Measurements from ENCODE around the gene ABCC8.

ABCC8 gene

DNA sequence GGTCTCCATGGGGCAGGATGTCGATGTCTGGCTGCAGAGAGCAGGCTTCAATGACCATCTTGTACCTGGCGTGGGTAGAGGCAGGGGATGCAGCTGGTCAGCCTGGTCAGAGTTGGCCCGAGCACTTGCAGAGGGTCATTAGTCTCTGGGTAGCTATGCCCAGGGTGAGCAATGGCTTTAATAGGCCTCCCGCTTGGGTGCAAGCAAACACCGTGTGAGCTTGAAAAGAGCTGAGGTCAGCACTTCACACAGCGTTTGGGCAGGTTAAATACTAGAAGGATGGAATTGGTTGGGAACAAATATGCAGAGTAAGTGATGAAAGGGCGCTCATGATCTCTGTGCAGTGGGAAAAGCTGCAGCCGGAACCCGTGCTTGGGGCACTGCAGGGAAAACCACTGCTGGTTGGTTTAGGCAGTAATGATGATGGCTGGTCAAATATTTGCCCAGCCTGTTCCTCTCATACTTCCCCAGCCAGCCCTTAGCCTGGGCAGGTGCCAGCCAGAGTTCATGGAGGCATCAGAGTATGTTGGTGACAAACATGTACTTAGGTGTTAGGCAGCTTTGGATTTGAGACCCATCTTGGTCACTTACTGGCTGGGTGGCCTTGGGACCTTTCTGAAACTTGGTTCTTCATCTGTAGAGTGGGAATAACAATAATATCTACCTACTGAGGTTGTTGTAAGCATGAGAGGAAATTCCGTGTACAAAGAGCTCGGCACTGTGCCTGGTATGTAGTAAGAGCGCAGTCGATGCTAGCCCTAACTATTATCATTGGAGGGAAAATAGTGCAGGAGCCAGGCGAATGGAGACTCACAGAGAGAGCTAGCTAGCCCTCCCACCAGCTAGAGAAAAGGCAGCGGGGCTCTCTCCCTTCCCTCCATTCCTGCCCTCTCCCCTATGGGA lies 63.0 kb downstream of the ABCC8 start:
- Histone ChIP-seq H3K4me3 (no peak overlapping the region), H3K9ac (ENCODE audit: insufficient read length) (no peak overlapping the region), H3K36me3 (ENCODE audit: insufficient read depth, low read length) (no peaks in the 10 kb centered on the region), H3K27ac (no peak overlapping the region), H3K9me3 (ENCODE audit: low read depth, low read length) (no peaks in the 10 kb centered on the region)
- DNase-seq (ENCODE audit: low read depth, low spot score) = no peak
- no peak for TF ChIP-seq POLR2AphosphoS5 (IDR thresholded peaks at IDR 0.05; ENCODE audit: borderline replicate concordance, low read depth, low read length)
- TF ChIP-seq FOXP2 (optimal IDR thresholded peaks at IDR 0.05; ENCODE audit: control extremely low read depth, extremely low read length, insufficient read depth) = no peak
- no peak for TF ChIP-seq EZH2 (IDR thresholded peaks at IDR 0.05)

DNA sequence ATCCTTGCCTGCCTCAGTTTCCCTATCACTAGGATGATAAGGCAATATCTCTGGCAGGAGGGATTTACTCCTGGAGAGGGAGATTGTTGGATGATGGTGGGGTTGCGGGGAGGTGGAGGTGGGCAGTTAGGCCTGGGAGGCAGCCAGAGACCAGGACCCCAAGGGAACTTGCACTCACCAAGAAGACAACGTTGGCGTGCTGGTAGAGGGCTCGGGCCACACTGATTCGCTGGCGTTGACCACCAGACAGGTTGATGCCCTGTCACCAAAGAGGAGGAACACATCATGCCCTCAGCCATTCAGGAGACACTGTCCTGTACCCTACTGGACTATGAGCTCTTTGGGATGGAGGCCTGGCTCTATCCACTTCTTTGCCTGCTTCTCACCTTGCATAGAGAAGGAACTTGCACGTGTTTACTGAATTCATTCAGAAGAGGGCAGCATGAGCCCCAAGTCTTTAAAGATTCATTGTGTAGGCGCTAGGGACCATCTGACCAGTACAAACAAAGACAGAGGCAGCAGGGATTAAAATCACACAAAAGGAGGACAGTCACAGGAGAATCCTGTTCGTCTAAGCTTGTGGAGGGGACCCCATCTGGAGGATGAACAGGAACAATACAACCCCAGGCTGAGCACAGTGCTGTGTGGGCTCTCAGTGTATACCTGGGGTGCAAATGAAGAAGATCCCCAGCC lies 64.0 kb downstream of the ABCC8 start:
- H3K9ac ChIP-seq (ENCODE audit: insufficient read length) = no peak overlapping the region
- no peak overlapping the region for H3K4me3 ChIP-seq
- H3K36me3 ChIP-seq (ENCODE audit: insufficient read depth, low read length) = no peaks in the 10 kb centered on the region
- no peak for DNase-seq (ENCODE audit: low read depth, low spot score)
- TF ChIP-seq POLR2AphosphoS5 (IDR thresholded peaks at IDR 0.05; ENCODE audit: borderline replicate concordance, low read depth, low read length) (no peak), EZH2 (IDR thresholded peaks at IDR 0.05) (no peak)
- H3K9me3 ChIP-seq (ENCODE audit: low read depth, low read length) = no peaks in the 10 kb centered on the region
- H3K27ac ChIP-seq = no peak overlapping the region

DNA sequence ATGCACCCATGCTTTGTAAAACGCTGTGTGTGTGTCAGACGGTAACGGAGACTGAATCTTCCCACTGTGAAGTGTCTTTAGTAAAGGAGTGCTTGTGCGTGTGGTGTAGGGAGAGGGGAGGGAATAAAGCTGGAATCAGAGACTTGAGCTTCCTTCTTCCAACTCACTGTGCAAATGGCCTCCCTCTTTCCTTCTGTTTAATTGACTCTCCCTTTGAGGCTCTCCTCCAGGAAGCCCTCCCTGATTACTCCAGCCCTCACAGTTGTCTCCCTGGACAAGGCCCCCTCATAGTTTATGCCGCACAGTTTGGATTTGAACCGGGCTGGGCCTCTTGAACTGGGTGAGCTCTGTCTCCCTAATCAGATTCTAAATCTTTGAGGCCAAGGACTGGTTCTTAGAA lies 65.2 kb downstream of the ABCC8 start:
- no peak overlapping the region for H3K27ac ChIP-seq
- no peak for TF ChIP-seq EZH2 (IDR thresholded peaks at IDR 0.05)
- TF ChIP-seq FOXP2 (optimal IDR thresholded peaks at IDR 0.05; ENCODE audit: control extremely low read depth, extremely low read length, insufficient read depth) = no peak
- no peak for TF ChIP-seq POLR2AphosphoS5 (IDR thresholded peaks at IDR 0.05; ENCODE audit: borderline replicate concordance, low read depth, low read length)

DNA sequence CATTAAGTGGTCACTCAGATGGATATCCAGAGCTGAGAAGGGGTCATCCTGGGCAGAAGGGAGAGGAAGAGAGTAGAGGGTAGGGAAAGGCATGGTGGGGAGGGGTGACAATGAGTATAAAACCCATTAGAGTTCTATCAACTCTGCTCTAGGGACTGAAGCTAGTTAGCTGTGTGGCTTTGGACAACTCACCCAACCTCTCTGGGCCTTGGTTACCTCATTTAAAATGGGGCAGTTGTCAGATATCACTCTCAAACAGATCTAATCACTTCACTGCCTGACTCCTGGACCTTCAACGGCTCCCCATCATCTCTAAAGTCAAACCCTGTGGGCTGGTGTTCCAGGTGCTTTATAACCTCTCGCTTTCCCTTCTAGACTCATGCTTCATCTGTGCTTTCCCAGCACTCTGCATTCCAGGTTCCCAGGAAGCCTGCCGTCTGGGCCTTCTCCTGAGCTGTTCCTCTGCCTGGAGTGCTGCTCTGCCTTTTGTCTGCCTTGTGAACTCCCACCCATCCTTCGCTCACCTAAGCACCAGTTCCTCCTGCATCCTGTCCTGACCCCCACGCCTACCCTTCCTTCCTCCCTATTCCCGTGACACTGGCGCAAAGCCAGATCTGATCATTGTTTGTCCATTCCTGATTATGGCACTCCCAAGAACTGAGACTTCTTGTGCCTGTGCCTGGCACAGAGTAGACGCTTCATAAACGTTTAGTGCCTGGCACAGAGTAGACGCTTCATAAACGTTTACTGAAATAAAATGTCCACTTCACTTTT lies 65.9 kb downstream of the ABCC8 start:
- Histone ChIP-seq H3K9me3 (ENCODE audit: low read depth, low read length) (no peaks in the 10 kb centered on the region), H3K4me3 (no peak overlapping the region), H3K27ac (no peak overlapping the region), H3K9ac (ENCODE audit: insufficient read length) (no peak overlapping the region), H3K36me3 (ENCODE audit: insufficient read depth, low read length) (no peaks in the 10 kb centered on the region)
- DNase-seq (ENCODE audit: low read depth, low spot score) = no peak
- TF ChIP-seq FOXP2 (optimal IDR thresholded peaks at IDR 0.05; ENCODE audit: control extremely low read depth, extremely low read length, insufficient read depth) (no peak), EZH2 (IDR thresholded peaks at IDR 0.05) (no peak), POLR2AphosphoS5 (IDR thresholded peaks at IDR 0.05; ENCODE audit: borderline replicate concordance, low read depth, low read length) (no peak)

More for the DNA sequence above, 65.2 kb downstream of the ABCC8 start:
- H3K4me3 ChIP-seq = no peak overlapping the region
- H3K9me3 ChIP-seq (ENCODE audit: low read depth, low read length) = no peaks in the 10 kb centered on the region
- no peaks in the 10 kb centered on the region for H3K36me3 ChIP-seq (ENCODE audit: insufficient read depth, low read length)
- no peak for DNase-seq (ENCODE audit: low read depth, low spot score)
- no peak overlapping the region for H3K9ac ChIP-seq (ENCODE audit: insufficient read length)

- Histone ChIP-seq H3K9me3 (ENCODE audit: low read depth, low read length) (no peaks in the 10 kb centered on the region), H3K27ac (no peak overlapping the region), H3K9ac (ENCODE audit: insufficient read length) (no peak overlapping the region), H3K36me3 (ENCODE audit: insufficient read depth, low read length) (no peaks in the 10 kb centered on the region), H3K4me3 (no peak overlapping the region)
- TF ChIP-seq EZH2 (IDR thresholded peaks at IDR 0.05) (no peak), FOXP2 (optimal IDR thresholded peaks at IDR 0.05; ENCODE audit: control extremely low read depth, extremely low read length, insufficient read depth) (no peak), POLR2AphosphoS5 (IDR thresholded peaks at IDR 0.05; ENCODE audit: borderline replicate concordance, low read depth, low read length) (no peak)
- no peak for DNase-seq (ENCODE audit: low read depth, low spot score)
Observed at GRCh38 chr11:17408641-17409040, 68.0 kb downstream of the ABCC8 start.

DNA sequence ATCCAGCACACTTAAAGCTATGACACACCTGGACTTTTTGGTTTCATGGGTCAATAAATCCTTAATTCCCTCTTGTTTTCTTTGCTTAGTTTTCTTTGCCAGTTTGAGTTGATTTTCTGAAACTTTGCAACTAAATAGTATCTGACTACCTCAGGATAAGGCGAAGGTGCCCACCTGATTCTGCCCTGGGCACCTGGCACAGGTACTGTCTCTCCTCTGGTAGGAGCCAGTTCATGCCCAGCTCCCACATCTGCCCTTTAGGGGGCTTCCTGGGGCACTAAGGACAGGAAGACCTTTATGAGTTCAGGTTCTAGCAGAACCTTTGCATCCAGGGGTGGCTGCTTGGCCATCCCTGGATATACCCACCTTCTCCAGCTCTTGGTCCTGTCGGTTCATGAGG lies 68.6 kb downstream of the ABCC8 start:
- H3K9ac ChIP-seq (ENCODE audit: insufficient read length) = no peak overlapping the region
- H3K36me3 ChIP-seq (ENCODE audit: insufficient read depth, low read length) = no peaks in the 10 kb centered on the region
- no peak for TF ChIP-seq POLR2AphosphoS5 (IDR thresholded peaks at IDR 0.05; ENCODE audit: borderline replicate concordance, low read depth, low read length)
- no peak for TF ChIP-seq EZH2 (IDR thresholded peaks at IDR 0.05)
- TF ChIP-seq FOXP2 (optimal IDR thresholded peaks at IDR 0.05; ENCODE audit: control extremely low read depth, extremely low read length, insufficient read depth) = no peak

GRCh38 chr11:17407575-17407974 lies 69.1 kb downstream of the ABCC8 start:
- Histone ChIP-seq H3K9me3 (ENCODE audit: low read depth, low read length) (no peaks in the 10 kb centered on the region), H3K27ac (no peak overlapping the region)
- no peak for DNase-seq (ENCODE audit: low read depth, low spot score)

More for the DNA sequence above, 68.6 kb downstream of the ABCC8 start:
- Histone ChIP-seq H3K27ac (no peak overlapping the region), H3K9me3 (ENCODE audit: low read depth, low read length) (no peaks in the 10 kb centered on the region), H3K4me3 (no peak overlapping the region)
- DNase-seq (ENCODE audit: low read depth, low spot score) = no peak

GRCh38 chr11:17406818-17407149 lies 69.9 kb downstream of the ABCC8 start:
- no peaks in the 10 kb centered on the region for H3K9me3 ChIP-seq (ENCODE audit: low read depth, low read length)
- TF ChIP-seq FOXP2 (optimal IDR thresholded peaks at IDR 0.05; ENCODE audit: control extremely low read depth, extremely low read length, insufficient read depth) (no peak), EZH2 (IDR thresholded peaks at IDR 0.05) (no peak), POLR2AphosphoS5 (IDR thresholded peaks at IDR 0.05; ENCODE audit: borderline replicate concordance, low read depth, low read length) (no peak)
- no peak for DNase-seq (ENCODE audit: low read depth, low spot score)
- no peak overlapping the region for H3K9ac ChIP-seq (ENCODE audit: insufficient read length)
- no peak overlapping the region for H3K4me3 ChIP-seq
- H3K36me3 ChIP-seq (ENCODE audit: insufficient read depth, low read length) = no peaks in the 10 kb centered on the region
- no peak overlapping the region for H3K27ac ChIP-seq

More at GRCh38 chr11:17407575-17407974, 69.1 kb downstream of the ABCC8 start:
- TF ChIP-seq FOXP2 (optimal IDR thresholded peaks at IDR 0.05; ENCODE audit: control extremely low read depth, extremely low read length, insufficient read depth) (no peak), EZH2 (IDR thresholded peaks at IDR 0.05) (no peak), POLR2AphosphoS5 (IDR thresholded peaks at IDR 0.05; ENCODE audit: borderline replicate concordance, low read depth, low read length) (no peak)
- H3K4me3 ChIP-seq = no peak overlapping the region
- no peak overlapping the region for H3K9ac ChIP-seq (ENCODE audit: insufficient read length)
- no peaks in the 10 kb centered on the region for H3K36me3 ChIP-seq (ENCODE audit: insufficient read depth, low read length)

Data from SK-N-MC (cell line).